ENCODE results near the gene OVOL3.
"Not testable (repeated sequence)": the region's sequence is repeated elsewhere in the genome, so short reads cannot be mapped to it uniquely, and the experiment has no call there.

OVOL3 gene

GRCh38 chr19:36128392-36128736 is 17.4 kb downstream of the OVOL3 start:
- Histone ChIP-seq H3K4me3 (ENCODE audit: low read depth in 1 of 2, low read length in 2 of 2) (peak overlapping the region; percentile 27 to 64; a peak in 3 of 4 replicates), H3K27me3 (ENCODE audit: insufficient read depth, low read length, poor library complexity) (no peaks in the 10 kb centered on the region), H3K79me2 (ENCODE audit: insufficient read depth, low read length) (no peaks in the 10 kb centered on the region), H3K27ac (ENCODE audit: low read length) (peak overlapping the region; percentile 88), H3K36me3 (ENCODE audit: insufficient read depth, low read length) (peaks cover 23% of the 10 kb centered on the region), H2AFZ (ENCODE audit: low read depth, low read length) (peak overlapping the region; percentile 95), H3K4me2 (ENCODE audit: insufficient read depth, low read length) (peak overlapping the region; percentile 86), H4K20me1 (ENCODE audit: insufficient read depth, low read length) (no peaks in the 10 kb centered on the region), H3K9ac (ENCODE audit: low read depth, low read length) (peak overlapping the region; percentile 65), H3K9me3 (ENCODE audit: insufficient read depth, low read length, severe bottlenecking) (no peaks in the 10 kb centered on the region), H3K4me1 (ENCODE audit: insufficient read depth, low read length) (peaks cover 20% of the 10 kb centered on the region)
- no peak for ATAC-seq (ENCODE audit: insufficient read depth, low read depth)
- no peak for TF ChIP-seq EZH2 (IDR thresholded peaks at IDR 0.05; ENCODE audit: borderline replicate concordance, low read depth, low read length, severe bottlenecking)
- no peak for TF ChIP-seq CTCF (IDR thresholded peaks at IDR 0.05; ENCODE audit: borderline replicate concordance, extremely low read depth, low read length, poor library complexity, severe bottlenecking)
- DNase-seq, result no peak

- H3K4me2 ChIP-seq (ENCODE audit: insufficient read depth, low read length); H2AFZ ChIP-seq (ENCODE audit: low read depth, low read length); H3K27me3 ChIP-seq (ENCODE audit: insufficient read depth, low read length, poor library complexity); DNase-seq; H3K36me3 ChIP-seq (ENCODE audit: insufficient read depth, low read length); H3K9ac ChIP-seq (ENCODE audit: low read depth, low read length); ATAC-seq (ENCODE audit: insufficient read depth, low read depth); H3K4me3 ChIP-seq (ENCODE audit: low read depth in 1 of 2, low read length in 2 of 2); H3K79me2 ChIP-seq (ENCODE audit: insufficient read depth, low read length); H3K9me3 ChIP-seq (ENCODE audit: insufficient read depth, low read length, severe bottlenecking); H4K20me1 ChIP-seq (ENCODE audit: insufficient read depth, low read length); H3K27ac ChIP-seq (ENCODE audit: low read length): not testable (repeated sequence)
- peaks cover 20% of the 10 kb centered on the region for H3K4me1 ChIP-seq (ENCODE audit: insufficient read depth, low read length)
Measured at GRCh38 chr19:36131221-36131620, 20.3 kb downstream of the OVOL3 start.

- not testable (repeated sequence) for H2AFZ ChIP-seq (ENCODE audit: low read depth, low read length); H3K79me2 ChIP-seq (ENCODE audit: insufficient read depth, low read length); H3K9me3 ChIP-seq (ENCODE audit: insufficient read depth, low read length, severe bottlenecking); H4K20me1 ChIP-seq (ENCODE audit: insufficient read depth, low read length); H3K4me2 ChIP-seq (ENCODE audit: insufficient read depth, low read length); H3K36me3 ChIP-seq (ENCODE audit: insufficient read depth, low read length); H3K4me3 ChIP-seq (ENCODE audit: low read depth in 1 of 2, low read length in 2 of 2); ATAC-seq (ENCODE audit: insufficient read depth, low read depth); H3K9ac ChIP-seq (ENCODE audit: low read depth, low read length); H3K27me3 ChIP-seq (ENCODE audit: insufficient read depth, low read length, poor library complexity); H3K27ac ChIP-seq (ENCODE audit: low read length); DNase-seq
- peaks cover 12% of the 10 kb centered on the region for H3K4me1 ChIP-seq (ENCODE audit: insufficient read depth, low read length)
Measured at GRCh38 chr19:36134867-36135266, 23.9 kb downstream of the OVOL3 start.

DNA sequence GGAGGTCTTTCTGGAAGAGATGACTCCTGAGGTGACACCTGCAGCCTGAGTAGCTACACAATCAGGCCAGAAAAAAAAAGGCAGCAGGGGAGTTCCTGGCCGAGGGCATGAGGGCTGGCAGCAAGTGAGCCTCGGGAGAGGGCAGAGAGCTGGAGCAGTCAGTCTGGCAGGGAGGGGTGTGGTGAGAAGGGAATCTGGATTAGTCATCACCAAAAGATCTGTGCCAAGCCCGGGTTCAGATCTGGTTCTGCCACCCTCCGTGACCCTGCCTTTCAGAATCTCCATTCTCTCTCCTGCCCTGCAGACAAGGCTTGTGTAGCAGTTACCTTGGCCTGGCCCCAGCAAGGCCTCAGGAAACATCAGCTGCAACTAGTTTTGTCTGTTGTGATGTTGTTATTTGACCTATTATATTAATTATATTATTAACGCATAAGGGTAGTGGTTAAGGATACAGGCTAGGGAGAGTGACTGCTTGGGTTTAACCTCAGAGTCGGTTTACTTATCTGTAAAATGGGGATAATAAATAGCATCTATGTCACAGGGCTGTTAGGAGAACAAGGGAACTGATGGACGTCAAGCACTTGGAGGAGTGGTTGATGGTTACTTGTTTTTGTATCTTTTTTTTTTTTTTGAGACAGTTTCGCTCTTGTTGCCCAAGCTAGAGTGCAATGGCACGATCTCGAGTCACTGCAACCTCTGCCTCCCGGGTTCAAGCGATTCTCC is 26.2 kb downstream of the OVOL3 start:
- H3K36me3 ChIP-seq (ENCODE audit: insufficient read depth, low read length), result peaks cover 4% of the 10 kb centered on the region; the same call in 1 of the 2 replicates
- no peak overlapping the region for H3K27ac ChIP-seq (ENCODE audit: low read length)
- H3K79me2 ChIP-seq (ENCODE audit: insufficient read depth, low read length), result peaks cover 19% of the 10 kb centered on the region
- H2AFZ ChIP-seq (ENCODE audit: low read depth, low read length), result no peak overlapping the region
- DNase-seq (no peak), ATAC-seq (ENCODE audit: insufficient read depth, low read depth) (no peak)
- TF ChIP-seq CTCF (IDR thresholded peaks at IDR 0.05; ENCODE audit: borderline replicate concordance, extremely low read depth, low read length, poor library complexity, severe bottlenecking), result no peak
- TF ChIP-seq EZH2 (IDR thresholded peaks at IDR 0.05; ENCODE audit: borderline replicate concordance, low read depth, low read length, severe bottlenecking), result no peak
- H3K4me2 ChIP-seq (ENCODE audit: insufficient read depth, low read length), result no peak overlapping the region
- H3K4me1 ChIP-seq (ENCODE audit: insufficient read depth, low read length), result peaks cover 22% of the 10 kb centered on the region
- H3K4me3 ChIP-seq (ENCODE audit: low read depth in 1 of 2, low read length in 2 of 2), result no peak overlapping the region
- H3K9me3 ChIP-seq (ENCODE audit: insufficient read depth, low read length, severe bottlenecking), result no peaks in the 10 kb centered on the region
- H3K9ac ChIP-seq (ENCODE audit: low read depth, low read length), result no peak overlapping the region
- peaks cover 10% of the 10 kb centered on the region for H4K20me1 ChIP-seq (ENCODE audit: insufficient read depth, low read length)
- H3K27me3 ChIP-seq (ENCODE audit: insufficient read depth, low read length, poor library complexity), result no peaks in the 10 kb centered on the region

Data from DND-41 (cell line).